Activated CD8-positive, alpha-beta memory T cell treated with anti-CD3 and anti-CD28 coated beads for 36 hours (primary cell): ENCODE results near the gene TFF2. TPM values are rescaled to one million over a fixed set of nuclear protein-coding genes. Genes with fewer than 3 reads are reported as not detected.

Experiments used
- CTCF ChIA-PET: fragments of 350-600 bp; sonication (Branson Sonifier 250); formaldehyde crosslinking; loops from one replicate; lab custom pipeline; 2021; ENCODE audit warnings: antibody characterized with exemption; lab: Charles Lee
- POLR2A ChIA-PET: fragments of 350-600 bp; sonication (Branson Sonifier 250); formaldehyde crosslinking; loops from one replicate; lab custom pipeline; 2021; ENCODE audit warnings: antibody characterized with exemption; lab: Charles Lee
- total RNA-seq, 2 experiments: library from RNA; stranded (reverse); gene quantifications; one replicate each; pipeline ENCODE4 v1.2.3, GENCODE V29; 2021

Gene TFF2
- total RNA-seq, 2 experiments from 2014 or later, result not detected

GRCh38 chr21:42386034-42386591 lies 35.3 kb upstream of the TFF2 start:
- ChIA-PET CTCF (interaction anchor here (0.6 kb wide), 1 partner anchor 116 kb away, joined by 6 read pairs; no protein-coding TSS in a partner anchor), POLR2A (interaction anchor here (1.0 kb wide), 1 partner anchor 25 kb away, joined by 3 read pairs; no protein-coding TSS in a partner anchor)

- POLR2A ChIA-PET, result interaction anchor here (1.0 kb wide), 1 partner anchor 26 kb away, joined by 3 read pairs; no protein-coding TSS in a partner anchor
Observed at GRCh38 chr21:42385619-42386018, 34.8 kb upstream of the TFF2 start.

GRCh38 chr21:42384989-42385388 lies 34.2 kb upstream of the TFF2 start:
- ChIA-PET POLR2A (no interaction called here), CTCF (no interaction called here)

More at GRCh38 chr21:42385619-42386018, 34.8 kb upstream of the TFF2 start:
- CTCF ChIA-PET, result interaction anchor here (0.6 kb wide), 1 partner anchor 115 kb away, joined by 6 read pairs; no protein-coding TSS in a partner anchor

- ChIA-PET POLR2A (no interaction called here), CTCF (interaction anchor here (2.1 kb wide), 1 partner anchor 24 kb away, joined by 4 read pairs; no protein-coding TSS in a partner anchor)
Observed at GRCh38 chr21:42384156-42384945, 33.6 kb upstream of the TFF2 start.

- ChIA-PET POLR2A (interaction anchor here (0.5 kb wide), 1 partner anchor 60 kb away, joined by 3 read pairs; no protein-coding TSS in a partner anchor), CTCF (interaction anchor here (2.0 to 2.1 kb wide), 2 partner anchors 10 to 23 kb away, joined by 4 to 8 read pairs; no protein-coding TSS in a partner anchor)
Observed at GRCh38 chr21:42383331-42383730, 32.5 kb upstream of the TFF2 start.

- ChIA-PET POLR2A (no interaction called here), CTCF (interaction anchor here (0.6 to 2.2 kb wide), 6 partner anchors 10 to 44 kb away, joined by 3 to 11 read pairs (median 6); partner anchors contain the start of gene UBASH3A)
Observed at GRCh38 chr21:42382915-42383314, 32.1 kb upstream of the TFF2 start.

- POLR2A ChIA-PET, result interaction anchor here (0.6 kb wide), 1 partner anchor 22 kb away, joined by 3 read pairs; the partner anchor contains the start of gene UBASH3A
Observed at GRCh38 chr21:42381347-42381984, 30.7 kb upstream of the TFF2 start.

GRCh38 chr21:42379426-42380215 lies 28.8 kb upstream of the TFF2 start:
- CTCF ChIA-PET, result no interaction called here
- POLR2A ChIA-PET, result no interaction called here

More at GRCh38 chr21:42381347-42381984, 30.7 kb upstream of the TFF2 start:
- CTCF ChIA-PET, result interaction anchor here (0.7 to 2.2 kb wide), 16 partner anchors 8 to 69 kb away, joined by 3 to 11 read pairs (median 3); partner anchors contain the start of gene UBASH3A

- ChIA-PET CTCF (no interaction called here), POLR2A (no interaction called here)
Observed at GRCh38 chr21:42378418-42378817, 27.6 kb upstream of the TFF2 start.

GRCh38 chr21:42377951-42378340 lies 27.2 kb upstream of the TFF2 start:
- ChIA-PET CTCF (no interaction called here), POLR2A (no interaction called here)

GRCh38 chr21:42377211-42377950 lies 26.6 kb upstream of the TFF2 start:
- ChIA-PET POLR2A (no interaction called here), CTCF (no interaction called here)

GRCh38 chr21:42376338-42376982 lies 25.7 kb upstream of the TFF2 start:
- CTCF ChIA-PET, result no interaction called here
- POLR2A ChIA-PET, result no interaction called here

GRCh38 chr21:42375966-42376337 lies 25.2 kb upstream of the TFF2 start:
- ChIA-PET POLR2A (interaction anchor here (1.0 kb wide), 1 partner anchor 16 kb away, joined by 5 read pairs; no protein-coding TSS in a partner anchor), CTCF (no interaction called here)

- POLR2A ChIA-PET, result interaction anchor here (1.0 to 1.3 kb wide), 2 partner anchors 17 to 38 kb away, joined by 3 to 5 read pairs; no protein-coding TSS in a partner anchor
- CTCF ChIA-PET, result interaction anchor here (1.5 kb wide), 1 partner anchor 66 kb away, joined by 4 read pairs; no protein-coding TSS in a partner anchor
Observed at GRCh38 chr21:42375506-42375905, 24.7 kb upstream of the TFF2 start.

- ChIA-PET CTCF (interaction anchor here (0.7 to 1.5 kb wide), 3 partner anchors 18 to 75 kb away, joined by 3 to 4 read pairs (median 3); no protein-coding TSS in a partner anchor), POLR2A (interaction anchor here (1.0 to 1.3 kb wide), 2 partner anchors 17 to 37 kb away, joined by 3 to 5 read pairs; no protein-coding TSS in a partner anchor)
Observed at GRCh38 chr21:42374864-42375499, 24.2 kb upstream of the TFF2 start.

GRCh38 chr21:42374457-42374856 lies 23.7 kb upstream of the TFF2 start:
- CTCF ChIA-PET, result interaction anchor here (0.7 to 1.5 kb wide), 3 partner anchors 19 to 75 kb away, joined by 3 to 4 read pairs (median 3); no protein-coding TSS in a partner anchor
- POLR2A ChIA-PET, result interaction anchor here (1.3 kb wide), 1 partner anchor 37 kb away, joined by 3 read pairs; no protein-coding TSS in a partner anchor
